Measurements from ENCODE around the gene BANF2.
"Not testable (repeated sequence)": the region's sequence is repeated elsewhere in the genome, so short reads cannot be mapped to it uniquely, and the experiment has no call there.

BANF2 gene

GRCh38 chr20:17767624-17768023, 67.9 kb downstream of the BANF2 start:
- DNase-seq, result no peak

GRCh38 chr20:17768271-17768670, 68.5 kb downstream of the BANF2 start:
- no peak for DNase-seq

- DNase-seq, result not testable (repeated sequence)
Measured at GRCh38 chr20:17769716-17770115, 70.0 kb downstream of the BANF2 start.

GRCh38 chr20:17771206-17772004, 71.6 kb downstream of the BANF2 start:
- DNase-seq, result peak; percentile 55

- no peak for DNase-seq
Measured at GRCh38 chr20:17772005-17772343, 72.2 kb downstream of the BANF2 start.

GRCh38 chr20:17773619-17774018, 73.9 kb downstream of the BANF2 start:
- DNase-seq, result no peak

GRCh38 chr20:17775600-17775999, 75.8 kb downstream of the BANF2 start:
- no peak for DNase-seq

GRCh38 chr20:17776551-17776950, 76.8 kb downstream of the BANF2 start:
- DNase-seq, result no peak

GRCh38 chr20:17779011-17779410, 79.2 kb downstream of the BANF2 start:
- DNase-seq, result not testable (repeated sequence)

GRCh38 chr20:17782768-17783167, 83.0 kb downstream of the BANF2 start:
- no peak for DNase-seq

GRCh38 chr20:17783671-17784070, 83.9 kb downstream of the BANF2 start:
- DNase-seq, result no peak

- DNase-seq, result no peak
Measured at GRCh38 chr20:17785007-17785406, 85.2 kb downstream of the BANF2 start.

Data from DMS79 treated with DMSO at 0.1 percent for 48 hours (cell line).